CD14-positive monocyte (primary cell): ENCODE measurements around the gene TRIOBP. TPM values are rescaled to one million over a fixed set of nuclear protein-coding genes. Genes with fewer than 3 reads are reported as not detected.
A peak's percentile ranks its signal among the peaks of the same experiment; 100 is the strongest.

Experiments
- DNase-seq, 3 donors: peaks; one replicate each; pipeline ENCODE4 v3.0.0-alpha.2; 2011 to 2022
- H2AFZ ChIP-seq: 2 replicates; pipeline ENCODE4 v1.6.0; 2012; ENCODE audit warnings: mild to moderate bottlenecking, low read depth, low read length, inconsistent platforms; ENCODE audit not compliant: insufficient read depth, poor library complexity, severe bottlenecking
- H3K27ac ChIP-seq, 2 donors: 1 replicate in 1 of 2; 2 replicates in 1 of 2; pipeline ENCODE4 v1.5.1; 2012 to 2013; ENCODE audit warnings: low read length in 2 of 2, control low read depth in 1 of 2, inconsistent platforms in 1 of 2, low read depth in 1 of 2, mild to moderate bottlenecking in 1 of 2
- H3K27me3 ChIP-seq, 2 donors: one replicate each; pipeline versions ENCODE4 v1.6.0 to v1.6.1; 2011 to 2013; ENCODE audit warnings: low read length in 2 of 2; ENCODE audit not compliant: control insufficient read depth in 2 of 2, insufficient read depth in 2 of 2
- H3K36me3 ChIP-seq, 2 donors: replicated peaks in 1 of 2; 1 replicate in 1 of 2; 2 replicates in 1 of 2; pipeline versions ENCODE4 v1.5.1 to v1.6.1; 2012 to 2013; ENCODE audit warnings: low read length in 2 of 2, control low read depth in 1 of 2, inconsistent platforms in 1 of 2, mild to moderate bottlenecking in 1 of 2; ENCODE audit not compliant: insufficient read depth in 2 of 2, control insufficient read depth in 1 of 2
- H3K4me1 ChIP-seq, 2 donors: 1 replicate in 1 of 2; 2 replicates in 1 of 2; pipeline versions ENCODE4 v1.5.1 to v1.6.1; 2012 to 2013; ENCODE audit warnings: low read length in 2 of 2, control low read depth in 1 of 2, inconsistent platforms in 1 of 2, mild to moderate bottlenecking in 1 of 2, moderate library complexity in 1 of 2; ENCODE audit not compliant: insufficient read depth in 2 of 2, control insufficient read depth in 1 of 2
- H3K4me2 ChIP-seq: replicated peaks from 2 replicates; pipeline ENCODE3; 2012; ENCODE audit warnings: low read length, moderate library complexity, mild to moderate bottlenecking; ENCODE audit not compliant: poor library complexity, severe bottlenecking; ENCODE audit errors: extremely low read depth
- H3K4me3 ChIP-seq, 3 experiments: fragments of 200-600 bp in 1 of 3; sonication (generic) in 1 of 3; replicated peaks in 1 of 3; 1 replicate in 2 of 3; 2 replicates in 1 of 3; pipeline ENCODE4 v1.5.1; 2011 to 2013; ENCODE audit warnings: low read length in 3 of 3, mild to moderate bottlenecking in 3 of 3, control low read depth in 2 of 3, low read depth in 2 of 3, inconsistent platforms in 1 of 3, moderate library complexity in 1 of 3
- H3K79me2 ChIP-seq: 2 replicates; pipeline ENCODE4 v1.6.0; 2012; ENCODE audit warnings: mild to moderate bottlenecking, control low read depth, inconsistent platforms, low read length, moderate library complexity; ENCODE audit not compliant: insufficient read depth
- H3K9ac ChIP-seq: 2 replicates; pipeline ENCODE4 v1.6.0; 2017; ENCODE audit warnings: low read length, mild to moderate bottlenecking; ENCODE audit not compliant: insufficient read depth, poor library complexity, severe bottlenecking
- H3K9me3 ChIP-seq, 2 donors: replicated peaks in 1 of 2; 1 replicate in 1 of 2; 2 replicates in 1 of 2; pipeline versions ENCODE4 v1.5.1 to v1.6.1; 2012 to 2013; ENCODE audit warnings: low read length in 2 of 2, control low read depth in 1 of 2; ENCODE audit not compliant: control insufficient read depth in 1 of 2, insufficient read depth in 1 of 2
- H4K20me1 ChIP-seq: 2 replicates; pipeline ENCODE4 v1.6.0; 2012; ENCODE audit warnings: mild to moderate bottlenecking, low read length, control low read depth, moderate library complexity; ENCODE audit not compliant: insufficient read depth
- H3K27ac Mint-ChIP-seq, 7 donors: one replicate each; pipeline ENCODE4 v1.8.0; 2020; ENCODE audit warnings: mild to moderate bottlenecking in 7 of 7, mixed read lengths in 7 of 7, moderate library complexity in 6 of 7, inconsistent platforms in 2 of 7
- H3K27me3 Mint-ChIP-seq, 3 donors: one replicate each; pipeline ENCODE4 v1.8.0; 2021 to 2022; ENCODE audit warnings: low read depth in 3 of 3, mild to moderate bottlenecking in 3 of 3, mixed read lengths in 3 of 3, moderate library complexity in 3 of 3, inconsistent platforms in 1 of 3
- H3K36me3 Mint-ChIP-seq, 2 donors: one replicate each; pipeline ENCODE4 v1.8.0; 2020; ENCODE audit warnings: mixed read lengths in 2 of 2, inconsistent platforms in 1 of 2, mild to moderate bottlenecking in 1 of 2
- H3K4me1 Mint-ChIP-seq: one replicate; pipeline ENCODE4 v1.8.0; 2020; ENCODE audit warnings: mild to moderate bottlenecking, mixed read lengths
- H3K4me3 Mint-ChIP-seq, 2 donors: one replicate each; pipeline ENCODE4 v1.8.0; 2020; ENCODE audit warnings: mild to moderate bottlenecking in 2 of 2, mixed read lengths in 2 of 2, moderate library complexity in 1 of 2
- H3K9me3 Mint-ChIP-seq, 7 donors: one replicate each; pipeline ENCODE4 v1.8.0; 2020 to 2022; ENCODE audit warnings: mixed read lengths in 7 of 7, mild to moderate bottlenecking in 6 of 7, moderate library complexity in 6 of 7, inconsistent platforms in 2 of 7
- CTCF ChIP-seq: fragments of 200-600 bp; IDR thresholded peaks from one replicate; pipeline ENCODE4 v1.8.0; 2022; ENCODE audit warnings: antibody characterized with exemption, mild to moderate bottlenecking
- WGBS: methylation state at CpG from one replicate; pipeline ENCODE4 v1.1.5; 2013; ENCODE audit warnings: missing lambda C conversion rate; ENCODE audit not compliant: insufficient coverage; 5-methylcytosine and 5-hydroxymethylcytosine counted together
- intact Hi-C, 2 donors: fragments of 100-400 bp; cut with micrococcal nuclease; formaldehyde crosslinking; loops; one replicate each; pipeline versions ENCODE4 v1.15.0 to v1.15.1; 2023
- polyA plus RNA-seq, 3 donors: library from polyadenylated mRNA; depleted of rRNA in 1 of 3; unstranded in 2 of 3; stranded (reverse) in 1 of 3; fragments of 300-500 nt in 2 of 3; fragments of >200 nt in 1 of 3; fragmentation: Illumina TruSeq in 2 of 3; gene quantifications; 1 replicate in 2 of 3; 2 replicates in 1 of 3; pipeline ENCODE4 v1.2.3, GENCODE V29; 2012 to 2021

Gene TRIOBP
- polyA plus RNA-seq, 3 donors, result 43.0 to 46.6 (median 44.7) TPM

- Mint-ChIP-seq H3K4me1 (peaks cover 20% of the 10 kb centered on the region), H3K9me3 (peaks cover 0 to 2% (median 0%) of the 10 kb centered on the region in 7 donors), H3K27me3 (peaks cover 0 to 3% (median 0%) of the 10 kb centered on the region in 3 donors), H3K36me3 (peaks cover 30 to 62% of the 10 kb centered on the region in 2 donors), H3K27ac (peak overlapping the region in 6 of 7 donors; percentile 17 to 87 (median 71)), H3K4me3 (peak overlapping the region; percentile 35 to 84)
- Histone ChIP-seq H3K4me3 (peak overlapping the region in 1 of 3 experiments; percentile 40), H3K79me2 (no peaks in the 10 kb centered on the region), H3K4me1 (peaks cover 17 to 21% of the 10 kb centered on the region in 2 donors), H3K4me2 (peak overlapping the region; percentile 36), H4K20me1 (no peaks in the 10 kb centered on the region), H3K27me3 (no peaks in the 10 kb centered on the region), H3K36me3 (peaks cover 0 to 2% of the 10 kb centered on the region in 2 donors), H3K9me3 (no peaks in the 10 kb centered on the region), H3K27ac (peak overlapping the region; percentile 32 to 58), H2AFZ (peak overlapping the region; percentile 59), H3K9ac (peak overlapping the region; percentile 19)
- DNase-seq, result peak; percentile 49 to 72 (median 71)
- intact Hi-C loops, result no loop called here
- TF ChIP-seq CTCF, result no peak
- 51% methylated on average over 23 of the region's 25 CpGs for WGBS
Observed at GRCh38 chr22:37708580-37709444, 12.0 kb downstream of the TRIOBP start.

GRCh38 chr22:37709445-37709765 is 12.6 kb downstream of the TRIOBP start:
- no peak for TF ChIP-seq CTCF
- Histone ChIP-seq H3K79me2 (no peaks in the 10 kb centered on the region), H3K9me3 (no peaks in the 10 kb centered on the region), H3K4me2 (no peak overlapping the region), H3K4me1 (peaks cover 17 to 20% of the 10 kb centered on the region in 2 donors), H2AFZ (no peak overlapping the region), H3K27me3 (no peaks in the 10 kb centered on the region), H3K27ac (no peak overlapping the region), H3K4me3 (no peak overlapping the region), H4K20me1 (no peaks in the 10 kb centered on the region), H3K9ac (no peak overlapping the region), H3K36me3 (peaks cover 0 to 2% of the 10 kb centered on the region in 2 donors)
- DNase-seq, result no peak
- H3K4me1 Mint-ChIP-seq, result peaks cover 17% of the 10 kb centered on the region
- no peak overlapping the region for H3K27ac Mint-ChIP-seq
- H3K9me3 Mint-ChIP-seq, result peaks cover 0 to 2% (median 0%) of the 10 kb centered on the region in 7 donors
- H3K4me3 Mint-ChIP-seq, result no peak overlapping the region
- H3K27me3 Mint-ChIP-seq, result peaks cover 0 to 3% (median 0%) of the 10 kb centered on the region in 3 donors
- 100% methylated on average over 4 of the region's 15 CpGs for WGBS
- H3K36me3 Mint-ChIP-seq, result peaks cover 29 to 57% of the 10 kb centered on the region in 2 donors
- intact Hi-C loops, result no loop called here
